Stimulated activated CD8-positive, alpha-beta memory T cell treated with anti-CD3 and anti-CD28 coated beads, Interleukin-15, amount 100 ng/mL, for 1 hour (primary cell): ENCODE results near the gene KCNJ4.
A peak's percentile ranks its signal among the peaks of the same experiment; 100 is the strongest.
"Not testable (repeated sequence)": the region's sequence is repeated elsewhere in the genome, so short reads cannot be mapped to it uniquely, and the experiment has no call there.

Experiments used
- DNase-seq: peaks from one replicate; pipeline ENCODE4 v3.0.0-alpha.2; 2020; ENCODE audit warnings: low read depth

The KCNJ4 gene

DNA sequence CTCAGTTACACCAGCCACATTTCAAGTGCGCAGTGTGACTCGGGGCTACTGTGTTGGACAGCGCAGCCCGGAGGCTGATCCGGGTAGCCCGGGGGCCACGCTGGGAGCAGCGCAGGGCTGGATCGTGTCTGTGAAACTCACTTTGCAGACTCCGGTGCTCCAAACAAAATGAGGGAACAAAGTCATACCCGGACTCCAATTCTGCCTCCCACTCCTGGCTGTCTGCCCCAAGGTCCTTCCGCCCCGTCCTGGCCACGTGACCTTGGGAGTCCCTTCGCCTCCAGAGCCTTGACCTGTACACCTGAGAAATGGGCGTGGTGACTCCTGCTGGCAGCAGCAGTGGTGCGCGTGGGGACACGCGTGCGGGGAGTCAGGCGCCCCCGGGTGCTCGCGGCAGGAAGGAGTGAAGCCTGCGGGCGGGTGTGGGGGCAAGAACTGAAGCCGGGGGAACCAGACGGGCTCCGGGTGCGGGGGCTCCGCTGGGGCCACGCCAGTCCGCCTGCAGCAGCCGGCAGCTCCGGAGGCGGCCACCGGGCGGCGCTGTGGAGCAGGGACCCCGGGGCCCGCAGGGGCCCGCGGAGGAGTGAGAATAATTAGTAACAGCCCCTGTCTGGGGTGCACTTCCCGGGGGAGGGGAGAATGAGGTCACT, 42.4 kb downstream of the KCNJ4 start:
- DNase-seq, result no peak

DNA sequence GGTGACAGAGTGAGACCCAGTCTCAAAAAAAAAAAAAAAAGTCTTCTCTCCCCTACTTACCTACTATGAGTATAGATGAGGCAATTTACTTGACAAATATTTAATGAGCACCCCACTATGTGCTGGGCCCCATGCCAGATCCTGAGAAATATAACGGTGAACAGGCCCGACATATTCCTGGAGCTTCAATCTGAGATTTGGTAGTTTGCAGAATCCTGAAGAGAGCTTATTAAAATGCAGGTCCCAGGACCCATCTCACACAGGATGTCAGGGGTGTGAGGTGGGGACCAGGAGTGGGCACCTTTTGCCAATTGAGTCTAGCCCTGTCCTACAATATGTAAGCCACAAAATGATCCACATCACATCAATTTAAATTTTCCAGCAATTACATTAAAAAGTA, 44.0 kb downstream of the KCNJ4 start:
- DNase-seq, result no peak

DNA sequence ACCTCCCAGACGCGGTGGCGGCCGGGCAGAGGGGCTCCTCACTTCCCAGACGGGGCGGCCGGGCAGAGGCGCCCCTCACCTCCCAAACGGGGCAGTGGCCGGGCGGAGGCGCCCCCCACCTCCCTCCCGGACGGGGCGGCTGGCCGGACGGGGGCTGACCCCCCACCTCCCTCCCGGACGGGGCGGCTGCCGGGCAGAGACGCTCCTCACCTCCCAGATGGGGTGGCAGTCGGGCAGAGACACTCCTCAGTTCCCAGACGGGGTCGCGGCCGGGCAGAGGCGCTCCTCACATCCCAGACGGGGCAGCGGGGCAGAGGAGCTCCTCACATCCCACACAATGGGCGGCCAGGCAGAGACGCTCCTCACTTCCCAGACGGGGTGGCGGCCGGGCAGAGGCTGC, 45.1 kb downstream of the KCNJ4 start:
- DNase-seq, result not testable (repeated sequence)

DNA sequence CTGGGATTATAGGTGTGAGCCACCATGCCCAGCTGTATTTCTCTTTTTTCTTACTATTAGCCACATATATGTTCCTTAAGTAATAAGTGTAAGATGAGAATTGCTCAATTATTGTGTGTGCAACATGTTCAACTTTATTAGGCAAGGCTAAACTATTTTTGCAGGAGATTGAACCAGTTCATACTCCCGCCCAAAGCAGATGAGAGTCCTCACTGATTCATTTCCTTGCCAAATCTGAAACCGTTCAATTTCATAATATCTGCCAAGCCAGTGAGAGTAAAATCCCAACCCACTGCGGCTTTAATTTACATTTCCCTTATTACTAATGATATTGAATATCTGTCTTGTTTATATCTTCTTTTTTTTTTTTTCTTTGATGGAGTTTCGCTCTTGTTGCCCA, 48.4 kb downstream of the KCNJ4 start:
- no peak for DNase-seq

DNA sequence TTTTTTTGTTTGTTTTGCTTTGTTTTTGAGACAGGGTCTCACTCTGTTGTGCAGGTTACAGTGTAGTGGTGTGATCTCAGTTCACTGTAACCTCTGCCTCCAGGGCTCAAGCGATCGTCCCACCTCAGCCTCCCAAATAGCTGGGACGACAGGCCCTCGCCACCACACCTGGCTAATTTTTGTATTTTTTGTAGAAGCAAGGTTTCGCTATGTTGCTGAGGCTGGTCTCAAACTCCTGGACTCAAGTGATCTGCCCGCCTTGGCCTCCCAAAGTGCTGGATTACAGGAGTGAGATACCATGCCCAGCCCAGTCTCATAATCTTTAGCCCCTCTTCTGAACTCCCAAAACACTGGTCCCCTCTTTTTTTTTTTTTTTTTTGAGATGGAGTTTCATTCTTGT, 50.6 kb downstream of the KCNJ4 start:
- DNase-seq, result no peak

DNA sequence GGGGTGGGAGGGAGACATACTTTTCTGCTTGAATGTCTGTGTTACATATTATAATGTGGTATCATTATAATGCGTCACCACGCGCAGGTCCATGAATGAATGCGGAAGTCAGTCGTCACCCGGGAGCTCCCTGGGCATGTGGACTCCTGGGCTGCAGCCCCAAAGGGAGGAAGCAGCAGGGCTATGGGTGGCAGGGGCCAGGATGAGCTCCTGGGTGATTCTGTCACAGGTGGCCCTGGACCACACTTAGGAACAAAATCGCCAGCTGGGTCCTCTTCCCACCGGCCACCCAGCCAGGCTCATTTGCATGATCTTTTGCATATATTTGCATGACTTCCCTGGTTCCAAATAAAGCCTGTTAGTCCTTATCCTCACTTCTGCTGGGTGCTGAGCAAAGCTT, 51.2 kb downstream of the KCNJ4 start:
- DNase-seq, result no peak

DNA sequence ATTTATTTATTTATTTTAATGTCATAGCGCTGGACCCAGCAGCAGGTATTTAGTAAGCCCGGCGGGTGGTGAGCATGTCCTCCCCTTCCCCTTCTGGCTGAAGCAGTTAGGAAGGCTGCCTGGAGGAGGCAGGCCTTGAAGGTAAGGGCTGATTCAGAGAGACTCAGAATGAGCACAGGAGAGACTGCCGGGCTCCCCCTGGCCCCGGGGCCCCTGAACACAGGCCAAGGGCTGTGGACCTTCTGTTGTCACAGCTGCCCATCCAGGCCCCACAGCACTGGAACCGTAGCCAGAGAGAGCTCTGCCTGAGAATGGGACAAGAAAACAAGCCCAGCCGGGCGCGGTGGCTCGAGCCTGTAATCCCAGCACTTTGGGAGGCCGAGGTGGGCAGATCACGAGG, 52.8 kb downstream of the KCNJ4 start:
- no peak for DNase-seq

DNA sequence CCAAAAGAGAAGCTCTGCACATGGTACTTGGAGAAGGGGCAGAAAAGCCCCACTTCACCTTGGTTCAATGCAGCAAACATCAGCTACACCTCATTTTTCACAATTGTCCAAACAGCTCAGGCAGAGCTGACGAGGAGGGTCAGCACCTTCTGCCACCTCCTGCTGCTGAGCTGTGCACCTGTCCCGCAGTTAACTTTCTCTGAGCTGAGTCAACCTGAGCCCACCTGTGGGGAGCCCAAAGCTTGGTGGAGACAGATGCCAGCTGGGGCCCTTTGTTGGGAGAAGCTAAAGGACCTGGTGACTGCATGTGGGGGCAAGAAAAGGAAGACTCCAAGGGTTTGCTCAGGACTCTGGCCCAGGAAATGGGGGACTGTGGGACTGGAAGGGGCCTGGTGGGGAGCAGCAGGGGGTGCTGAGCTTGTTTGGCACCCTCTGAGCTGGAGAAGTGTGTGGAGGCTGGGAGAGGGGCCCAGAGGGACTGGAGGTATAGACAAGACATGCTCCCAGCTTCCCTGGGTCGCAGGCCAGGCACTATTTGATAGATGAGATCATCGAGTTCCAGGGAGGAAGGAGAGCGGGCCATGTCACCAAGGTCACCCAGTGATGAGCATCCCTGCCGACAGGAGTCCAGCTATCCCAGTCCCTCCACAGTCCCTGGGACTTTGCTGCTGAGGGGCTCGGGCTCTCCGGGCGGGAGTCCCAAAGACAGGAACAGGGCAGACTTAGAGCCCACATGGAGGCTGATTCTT, 53.5 kb downstream of the KCNJ4 start:
- no peak for DNase-seq

DNA sequence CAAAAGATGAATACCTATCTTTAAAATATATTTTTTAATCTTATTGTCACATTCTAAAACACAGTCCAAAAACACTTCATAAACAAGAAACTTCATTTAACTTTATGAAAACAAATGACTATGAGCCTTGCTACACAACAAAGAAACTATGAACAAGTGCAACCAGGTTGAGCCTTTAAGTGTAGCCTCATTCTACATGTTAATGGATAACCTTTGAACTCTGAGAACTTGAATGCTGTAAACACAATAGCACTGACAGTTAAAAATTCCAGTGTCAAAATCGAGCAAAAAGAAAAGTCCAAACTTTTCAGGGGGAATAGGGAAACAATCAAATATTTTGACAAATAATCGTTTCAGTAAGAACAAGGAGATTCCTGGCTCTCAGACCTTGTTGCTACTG, 54.7 kb downstream of the KCNJ4 start:
- DNase-seq, result not testable (repeated sequence)

DNA sequence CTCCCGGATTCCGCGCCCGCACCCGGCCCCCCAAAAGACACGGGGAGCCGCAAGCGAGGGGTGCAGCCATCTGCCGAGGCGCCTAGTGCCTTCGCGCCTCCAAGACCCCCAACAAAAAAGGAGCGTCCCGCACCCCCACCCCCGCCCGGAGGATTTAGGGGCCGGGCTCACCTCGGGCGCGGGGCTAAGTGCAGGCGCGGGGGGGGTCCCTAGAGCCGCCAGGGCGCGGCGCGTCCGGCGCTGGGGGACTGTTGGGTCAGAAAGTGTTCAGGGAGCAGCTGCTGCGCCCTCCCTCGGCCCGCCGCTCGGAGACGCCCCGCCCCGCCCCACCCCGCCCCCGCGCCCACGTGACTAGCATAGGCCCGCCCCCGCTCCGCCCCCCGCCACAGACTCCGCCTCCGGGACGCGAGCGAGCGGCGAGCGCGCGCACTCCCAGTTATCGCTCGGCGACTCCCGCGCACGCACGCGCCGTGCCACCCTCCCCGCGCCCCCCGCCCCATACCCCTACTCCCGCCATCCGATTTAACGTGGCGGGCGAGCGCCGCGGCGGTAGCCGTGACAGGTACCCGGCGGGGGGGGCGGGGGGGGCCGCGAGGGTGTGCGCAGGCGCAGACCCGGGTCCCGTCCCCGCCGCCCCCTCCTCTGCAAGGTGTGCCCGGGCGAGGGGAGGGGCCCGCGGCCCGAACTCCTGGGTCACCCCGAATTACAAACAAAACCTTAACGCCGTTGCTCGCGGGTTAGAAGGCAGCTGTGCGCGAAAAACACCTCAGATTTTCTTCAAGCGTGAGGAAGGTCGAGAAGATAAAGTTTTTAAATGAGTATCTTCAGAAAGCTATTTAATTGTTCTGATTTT, 56.2 kb downstream of the KCNJ4 start:
- peak; percentile 62 for DNase-seq

DNA sequence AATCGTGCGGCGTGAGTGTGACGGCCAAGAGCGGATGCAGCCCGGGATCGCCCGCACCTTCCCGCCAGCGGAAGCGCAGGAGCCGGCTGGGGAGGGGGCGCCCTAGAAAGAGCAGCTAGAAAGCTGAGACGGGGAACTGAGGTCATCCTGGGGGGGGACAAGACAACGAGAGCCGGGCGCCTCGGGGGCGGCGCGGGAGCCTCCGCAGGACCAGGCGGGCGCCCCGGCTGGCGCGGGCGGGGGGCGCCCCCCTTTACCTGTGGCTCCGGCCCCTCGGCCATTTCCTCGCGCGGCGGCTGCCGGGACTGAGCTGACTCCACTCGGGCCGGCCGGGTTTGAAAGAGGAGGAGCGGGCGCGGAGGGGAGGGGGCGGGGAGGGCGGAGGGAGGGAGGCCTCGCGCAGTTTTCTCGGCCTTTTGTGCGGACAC, 56.8 kb downstream of the KCNJ4 start:
- not testable (repeated sequence) for DNase-seq

DNA sequence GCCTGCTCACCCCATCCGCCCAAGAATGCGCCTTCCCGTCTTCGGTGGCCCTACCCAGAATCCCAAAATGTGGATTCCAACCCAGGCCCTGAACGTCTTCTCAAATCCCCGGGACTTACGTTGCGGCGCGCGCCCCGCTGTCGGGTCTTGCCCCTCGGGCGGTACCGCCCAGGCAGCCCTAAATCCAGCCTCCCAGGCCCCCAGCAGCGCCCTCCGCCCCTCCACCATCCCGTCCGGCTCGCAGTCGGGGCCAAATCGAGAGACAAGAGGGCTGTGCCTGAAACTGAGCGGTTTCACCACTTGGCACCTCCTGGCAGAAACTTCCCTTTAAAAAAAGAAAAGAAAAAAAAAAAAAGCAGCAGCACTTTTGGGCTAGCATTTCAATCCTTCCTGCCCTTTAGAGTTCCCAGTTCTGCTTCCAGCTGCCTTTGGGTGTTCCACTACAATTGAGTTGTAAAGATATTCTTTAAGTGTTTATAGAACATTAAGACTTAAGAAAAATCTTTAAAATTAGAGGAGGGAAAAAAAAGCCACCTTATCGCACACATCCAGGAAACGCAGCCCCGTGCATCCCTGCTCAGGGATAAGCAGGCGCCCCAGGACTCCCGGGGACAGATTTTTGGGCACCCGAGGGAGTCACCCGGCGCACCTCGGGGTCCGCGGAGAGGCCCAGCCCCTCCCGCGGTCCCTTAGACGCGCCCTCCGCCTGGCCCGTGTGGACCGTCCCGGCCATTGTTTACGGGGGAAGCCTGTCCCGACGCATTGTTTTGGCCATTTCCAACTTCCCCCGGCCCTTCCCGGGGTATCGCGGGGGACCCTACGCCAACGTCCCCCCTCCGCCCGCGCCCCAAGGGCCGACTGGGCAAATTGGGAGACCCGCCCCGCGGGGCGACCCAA, 57.6 kb downstream of the KCNJ4 start:
- DNase-seq, result no peak

DNA sequence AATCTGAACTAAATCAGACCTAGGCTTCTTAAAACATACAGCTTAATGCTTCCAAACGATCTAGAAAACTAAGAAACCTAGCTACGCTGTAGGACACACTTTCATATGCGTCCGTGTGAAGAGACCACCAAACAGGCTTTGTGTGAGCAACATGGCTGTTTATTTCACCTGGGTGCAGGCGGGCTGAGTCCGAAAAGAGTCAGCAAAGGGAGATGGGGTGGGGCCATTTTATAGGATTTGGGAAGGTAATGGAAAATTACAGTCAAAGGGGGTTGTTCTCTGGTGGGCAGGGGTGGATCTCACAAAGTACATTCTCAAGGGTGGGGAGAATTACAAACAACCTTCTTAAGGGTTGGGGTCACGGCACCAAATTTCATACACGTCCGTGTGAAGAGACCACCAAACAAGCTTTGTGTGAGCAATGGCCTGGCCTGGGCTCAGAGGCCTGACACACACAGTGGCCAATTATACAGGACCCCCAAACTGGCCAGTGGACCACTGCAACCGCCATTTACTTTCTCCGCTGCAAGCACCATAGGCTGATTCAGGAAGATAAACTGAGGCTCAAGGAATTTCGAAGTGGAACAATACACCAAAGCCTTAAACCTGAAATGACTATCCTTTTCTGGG, 58.4 kb downstream of the KCNJ4 start:
- DNase-seq, result not testable (repeated sequence)

DNA sequence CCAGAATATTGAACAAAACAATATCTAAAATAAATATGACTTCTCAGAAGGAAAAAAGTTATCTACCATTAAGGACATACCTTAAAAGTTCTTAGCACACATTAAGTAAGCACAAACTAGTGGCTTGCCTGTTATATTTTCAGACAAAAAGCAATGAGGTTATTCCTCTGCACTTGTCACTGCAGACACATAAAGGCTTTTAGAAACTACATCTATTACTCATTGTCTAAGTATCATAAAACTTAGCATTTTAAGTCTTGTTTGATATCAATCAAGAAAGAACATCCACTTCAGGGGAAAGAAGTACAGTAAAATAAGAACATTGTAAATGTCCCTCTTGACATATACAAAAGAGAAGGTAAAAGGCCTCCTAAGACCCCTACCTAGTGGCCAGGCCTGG, 59.1 kb downstream of the KCNJ4 start:
- not testable (repeated sequence) for DNase-seq

DNA sequence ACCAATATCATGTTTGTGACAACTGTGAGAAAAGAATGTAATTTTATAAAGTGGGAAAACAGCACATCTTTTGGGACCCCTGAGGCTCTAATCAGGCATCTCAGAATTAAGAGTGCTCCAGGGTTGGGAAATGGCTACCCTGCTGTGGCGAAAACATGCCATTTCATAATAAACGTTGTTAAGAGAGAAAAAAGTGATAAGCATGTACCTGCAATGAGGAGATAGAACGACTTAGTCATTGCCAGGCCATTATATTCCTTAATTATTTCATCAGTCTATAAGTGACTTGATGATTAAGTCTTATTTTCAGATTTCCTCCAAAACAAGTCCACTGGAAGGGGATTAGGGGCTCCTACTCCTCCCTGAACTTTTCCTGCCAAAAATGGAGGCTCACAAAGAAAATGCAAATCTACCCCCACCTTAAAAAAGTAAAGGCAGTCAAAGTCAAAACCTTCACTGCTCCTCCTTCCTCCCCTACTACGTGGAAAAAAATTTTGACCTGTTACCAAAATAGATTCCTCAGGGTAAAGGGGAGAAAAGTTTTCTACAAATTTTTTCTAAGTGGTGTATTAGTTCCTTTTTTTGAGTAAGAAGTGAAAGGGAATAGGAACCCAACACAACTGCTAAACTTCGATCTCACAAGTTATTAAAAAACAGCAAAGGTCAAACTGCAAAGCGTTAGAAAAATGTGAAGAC, 59.9 kb downstream of the KCNJ4 start:
- DNase-seq, result not testable (repeated sequence)

DNA sequence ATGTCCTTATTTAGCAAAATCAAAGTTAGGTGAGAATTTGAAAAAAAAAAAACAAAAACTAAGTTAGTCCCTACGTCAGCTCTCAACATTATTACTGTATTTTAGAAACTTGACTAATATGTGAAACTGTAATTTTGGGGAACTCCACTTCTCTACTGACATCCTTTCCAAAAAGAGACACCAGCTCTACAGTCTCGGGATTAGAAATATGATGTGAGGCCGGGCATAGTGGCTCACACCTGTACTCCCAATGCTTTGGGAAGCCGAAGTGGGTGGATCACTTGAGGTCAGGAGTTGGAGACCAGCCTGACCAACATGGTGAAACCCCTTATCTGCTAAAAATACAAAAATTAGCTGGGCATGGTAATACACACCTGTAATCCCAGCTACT, 65.6 kb downstream of the KCNJ4 start:
- DNase-seq, result not testable (repeated sequence)

DNA sequence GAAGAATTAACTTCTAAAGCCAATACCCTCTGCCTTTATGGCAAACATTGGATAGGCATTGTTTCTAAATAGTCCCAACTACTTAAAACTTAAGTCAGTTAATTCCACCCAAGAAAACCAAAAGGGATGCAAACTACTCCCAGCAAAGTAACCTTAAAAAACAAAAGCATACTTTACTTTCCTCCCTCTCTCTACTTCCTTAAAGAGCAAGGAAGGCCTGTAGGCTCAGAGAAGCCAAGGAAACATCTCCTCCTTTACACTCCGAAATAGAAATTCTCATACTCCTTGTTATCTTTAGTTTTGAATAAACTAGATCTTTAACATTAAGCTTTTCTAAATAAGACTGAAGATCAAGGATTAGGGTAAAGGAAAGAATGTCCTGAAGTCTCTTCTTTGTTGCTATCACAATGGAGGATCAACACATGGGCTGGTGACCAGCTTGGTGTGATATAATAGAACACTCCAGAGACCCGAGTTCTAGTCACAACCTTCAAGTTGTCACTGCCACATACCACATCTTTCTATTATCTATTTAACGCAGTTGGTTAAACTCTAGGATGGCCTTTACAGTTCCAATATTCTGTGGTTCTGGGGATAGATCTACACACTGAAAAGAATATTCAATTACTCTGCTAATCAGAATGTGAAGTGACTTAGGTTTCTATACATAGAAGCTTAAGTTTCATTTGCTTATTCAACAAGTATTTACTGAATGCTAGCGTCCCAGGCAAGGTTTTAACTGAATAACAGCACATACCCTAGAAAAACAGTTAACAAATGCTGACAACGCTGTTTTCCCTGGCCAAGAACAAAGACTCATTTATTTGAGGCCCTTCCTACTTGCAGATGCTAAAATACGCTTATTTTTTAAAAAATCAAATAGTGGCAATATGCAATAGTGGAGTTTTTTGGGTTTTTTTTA, 66.2 kb downstream of the KCNJ4 start:
- DNase-seq, result not testable (repeated sequence)

DNA sequence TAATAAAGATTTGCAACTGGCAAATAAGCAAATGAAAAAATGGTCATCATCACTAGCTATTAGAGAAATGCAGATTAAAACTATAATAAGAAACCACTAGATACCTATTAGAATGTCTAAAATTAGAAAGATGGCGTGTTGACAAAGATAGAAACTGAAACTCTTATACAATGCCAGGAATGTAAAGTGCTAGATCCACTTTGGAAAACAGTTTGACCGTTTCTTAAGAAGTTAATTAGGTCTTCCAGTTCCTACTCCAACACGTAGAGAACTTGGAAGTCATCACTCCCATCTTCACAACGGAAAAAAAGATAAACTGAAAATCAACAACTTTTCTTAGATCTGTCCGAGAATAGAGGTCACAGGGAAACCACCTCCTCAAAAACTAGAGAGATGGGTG, 68.1 kb downstream of the KCNJ4 start:
- DNase-seq, result not testable (repeated sequence)

DNA sequence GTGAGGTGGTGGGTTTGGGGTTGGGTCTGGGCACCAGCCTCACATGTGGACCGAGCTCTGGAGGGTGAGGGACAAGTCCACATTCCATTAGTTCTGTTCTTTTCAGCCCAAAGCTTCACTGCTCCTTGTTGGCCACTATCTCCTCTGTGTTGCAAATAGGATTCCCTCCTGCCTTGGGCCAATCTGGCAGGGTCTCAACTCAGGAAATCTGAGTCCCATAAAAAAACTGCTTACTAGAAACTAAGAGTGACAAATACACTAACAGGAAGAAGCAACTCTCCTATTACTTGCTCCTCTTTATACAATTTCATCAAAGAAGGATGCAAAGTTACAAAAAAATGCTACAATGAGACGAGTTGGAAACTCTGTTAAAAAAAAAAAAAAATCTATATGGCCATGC, 71.6 kb downstream of the KCNJ4 start:
- no peak for DNase-seq

DNA sequence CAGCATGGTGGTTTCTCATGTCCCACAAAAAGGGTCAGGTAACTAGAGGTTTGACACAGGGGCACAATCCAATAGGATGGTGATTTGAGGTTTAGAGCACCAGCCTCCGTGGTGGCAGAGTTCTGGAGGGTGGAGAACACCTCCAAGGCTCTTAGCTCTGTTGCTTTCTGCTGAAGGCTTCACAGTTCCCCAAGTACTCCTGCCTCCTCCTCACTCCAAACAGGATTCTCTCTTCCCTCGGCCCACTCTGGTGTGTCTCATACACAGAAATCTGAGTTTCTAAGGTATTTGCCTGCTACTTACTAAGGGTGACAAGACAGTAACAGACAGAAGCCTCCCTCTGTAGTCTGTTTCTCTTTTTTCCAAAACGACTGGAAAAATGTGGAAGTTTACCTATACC, 73.6 kb downstream of the KCNJ4 start:
- DNase-seq, result not testable (repeated sequence)
